Adrenal gland (tissue), 12 donors: ENCODE measurements around the gene NNMT. TPM values are rescaled to one million over a fixed set of nuclear protein-coding genes. Genes with fewer than 3 reads are reported as not detected.
A peak's percentile ranks its signal among the peaks of the same experiment; 100 is the strongest.

Experiments
- DNase-seq, 7 donors: peaks; one replicate each; pipeline ENCODE4 v3.0.0-alpha.2; 2019 to 2020
- H3K27ac ChIP-seq, 5 donors: fragments of 200-600 bp; sonication (generic) in 4 of 5; 1 replicate in 3 of 5; 2 replicates in 2 of 5; pipeline versions ENCODE4 v1.5.1 to v1.8.0; 2016 to 2020; ENCODE audit warnings: mild to moderate bottlenecking in 1 of 5
- H3K27me3 ChIP-seq: fragments of 200-600 bp; 2 replicates; pipeline ENCODE4 v1.8.0; 2021
- H3K36me3 ChIP-seq, 2 donors: fragments of 200-600 bp; replicated peaks in 1 of 2; 1 replicate in 1 of 2; 2 replicates in 1 of 2; pipeline versions ENCODE4 v1.5.1 to v1.8.0; 2018 to 2022
- H3K4me1 ChIP-seq, 2 donors: fragments of 200-600 bp; replicated peaks in 1 of 2; 1 replicate in 1 of 2; 2 replicates in 1 of 2; pipeline versions ENCODE4 v1.5.1 to v1.8.0; 2018 to 2021
- H3K4me3 ChIP-seq, 4 donors: fragments of 200-600 bp; sonication (generic) in 3 of 4; one replicate each; pipeline ENCODE4 v1.5.1; 2016 to 2018
- H3K9me3 ChIP-seq, 3 donors: fragments of 200-600 bp; sonication (generic) in 1 of 3; replicated peaks in 1 of 3; 1 replicate in 2 of 3; 2 replicates in 1 of 3; pipeline versions ENCODE4 v1.5.1 to v1.8.0; 2016 to 2021
- POLR2A ChIP-seq, 2 donors: fragments of 450-650 bp; IDR thresholded peaks; one replicate each; pipeline ENCODE4 v1.6.1; 2017; ENCODE audit warnings: antibody characterized with exemption in 2 of 2, mild to moderate bottlenecking in 2 of 2, moderate library complexity in 1 of 2
- WGBS, 4 donors: extraction: QIAGEN DNeasy Blood & Tissue Kit in 2 of 4; methylation state at CpG; one replicate each; pipeline versions ENCODE4 v1.1.5 to v1.1.7; 2013 to 2017; 5-methylcytosine and 5-hydroxymethylcytosine counted together
- intact Hi-C, 2 donors: fragments of 100-400 bp; cut with DNase I; formaldehyde crosslinking; loops; one replicate each; pipeline versions ENCODE4 v1.14.1 to v1.15.0; 2022 to 2023
- polyA plus RNA-seq, 3 donors: library from polyadenylated mRNA; stranded (reverse); fragments of 200-250 nt in 2 of 3; fragments of 350-450 nt in 1 of 3; fragmentation: Illumina TruSeq in 1 of 3; extraction: RNeasy Lipid Tissue Mini Kit (QIAGEN cat#74804) in 1 of 3; gene quantifications; one replicate each; pipeline ENCODE4 v1.2.3, GENCODE V29; 2013 to 2014
- total RNA-seq, 9 donors: library from RNA; depleted of rRNA in 4 of 9; stranded (reverse); fragments of >200 nt in 4 of 9; fragments of 120-200 nt in 1 of 9; fragmentation: NEBNext Ultra II Directional in 1 of 9; extraction: Animal tissue kit (Norgen Biotek cat#: 25700) in 1 of 9; gene quantifications; one replicate each; pipeline versions ENCODE4 v1.1.0 to v1.2.4, GENCODE V29; 2013 to 2023
- TF ChIP-seq, protein P1 (sequence below), 6 experiments: fragments of 450-650 bp in 4 of 6; fragments of 200-600 bp in 2 of 6; sonication (generic) in 1 of 6; IDR thresholded peaks; 1 replicate in 5 of 6; 2 replicates in 1 of 6; pipeline versions ENCODE4 v1.5.1 to v1.8.0; 2016 to 2021; ENCODE audit warnings: antibody characterized with exemption in 6 of 6, mild to moderate bottlenecking in 2 of 6, moderate library complexity in 1 of 6
- donor health status: healthy with polysubstance abuse.
- donor health status: Bipolar disorder and iron deficiency.
- donor health status: DM: yes; HTN: yes; CAD: no.
- donor health status: DM: no; HTN: no; CAD: no.
- donor health status: DM: no; HTN: no; CAD: no.
- donor health status: DM: yes; HTN: yes; CAD: no.

NNMT gene
- total and polyA plus RNA-seq, 12 donors: 0.94 to 354 (median 77.4) TPM

DNA sequence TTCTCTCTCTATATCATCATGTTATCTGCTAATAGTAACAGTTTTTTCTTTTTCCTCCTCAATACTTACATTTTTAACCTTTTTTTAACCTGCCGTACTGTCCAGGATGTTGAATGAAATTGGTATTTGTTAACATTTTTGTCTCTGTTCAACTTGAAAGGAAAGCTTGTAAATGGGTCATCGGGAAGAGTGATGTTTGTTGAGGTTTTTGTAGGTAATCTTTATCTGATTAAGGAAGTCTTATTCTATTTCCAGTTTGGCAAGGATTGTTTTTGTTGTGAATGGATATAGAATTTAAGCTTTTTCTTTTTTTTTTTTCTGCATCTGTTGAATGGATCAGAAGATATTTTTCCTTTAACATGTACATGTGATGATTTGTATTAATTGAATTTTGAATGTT, 8.1 kb upstream of the NNMT start:
- no peaks in the 10 kb centered on the region for H3K9me3 ChIP-seq
- no peak overlapping the region for H3K27ac ChIP-seq
- intact Hi-C loops: no loop called here
- no peak overlapping the region for H3K4me3 ChIP-seq
- no peaks in the 10 kb centered on the region for H3K36me3 ChIP-seq
- peaks cover 0 to 6% of the 10 kb centered on the region in 2 donors for H3K4me1 ChIP-seq
- H3K27me3 ChIP-seq: no peaks in the 10 kb centered on the region
- TF ChIP-seq POLR2A (IDR thresholded peaks at IDR 0.05): no peak
- TF ChIP-seq, protein P1, sequence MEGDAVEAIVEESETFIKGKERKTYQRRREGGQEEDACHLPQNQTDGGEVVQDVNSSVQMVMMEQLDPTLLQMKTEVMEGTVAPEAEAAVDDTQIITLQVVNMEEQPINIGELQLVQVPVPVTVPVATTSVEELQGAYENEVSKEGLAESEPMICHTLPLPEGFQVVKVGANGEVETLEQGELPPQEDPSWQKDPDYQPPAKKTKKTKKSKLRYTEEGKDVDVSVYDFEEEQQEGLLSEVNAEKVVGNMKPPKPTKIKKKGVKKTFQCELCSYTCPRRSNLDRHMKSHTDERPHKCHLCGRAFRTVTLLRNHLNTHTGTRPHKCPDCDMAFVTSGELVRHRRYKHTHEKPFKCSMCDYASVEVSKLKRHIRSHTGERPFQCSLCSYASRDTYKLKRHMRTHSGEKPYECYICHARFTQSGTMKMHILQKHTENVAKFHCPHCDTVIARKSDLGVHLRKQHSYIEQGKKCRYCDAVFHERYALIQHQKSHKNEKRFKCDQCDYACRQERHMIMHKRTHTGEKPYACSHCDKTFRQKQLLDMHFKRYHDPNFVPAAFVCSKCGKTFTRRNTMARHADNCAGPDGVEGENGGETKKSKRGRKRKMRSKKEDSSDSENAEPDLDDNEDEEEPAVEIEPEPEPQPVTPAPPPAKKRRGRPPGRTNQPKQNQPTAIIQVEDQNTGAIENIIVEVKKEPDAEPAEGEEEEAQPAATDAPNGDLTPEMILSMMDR (IDR thresholded peaks at IDR 0.05): no peak
- DNase-seq: no peak
- 77 to 79% (median 78%) methylated on average over 2 of the region's 2 CpGs for WGBS, 4 donors

DNA sequence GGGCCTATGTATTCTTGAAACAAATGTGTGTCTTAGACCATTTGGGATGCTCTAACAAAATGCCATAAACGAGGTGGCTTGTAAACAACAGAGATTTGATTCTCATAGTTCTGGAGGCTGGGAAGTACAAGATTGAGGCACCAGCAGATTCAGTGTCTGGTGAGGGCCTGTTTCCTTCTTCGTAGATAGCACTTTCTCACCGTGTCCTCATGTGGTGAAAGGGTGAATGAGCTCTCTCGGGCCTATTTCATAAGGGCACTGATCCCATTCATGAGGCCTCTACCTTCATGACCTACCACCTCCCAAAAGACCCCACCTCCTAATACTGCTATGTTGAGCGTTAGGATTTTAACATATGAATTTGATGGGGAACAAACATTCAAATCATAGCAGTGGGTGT, 6.4 kb upstream of the NNMT start:
- H3K4me1 ChIP-seq: peaks cover 0 to 11% of the 10 kb centered on the region in 2 donors
- TF ChIP-seq, protein P1 (IDR thresholded peaks at IDR 0.05): no peak
- no peak for TF ChIP-seq POLR2A (IDR thresholded peaks at IDR 0.05)
- no peak for DNase-seq
- 83 to 87% (median 85%) methylated on average over 5 of the region's 5 CpGs for WGBS, 4 donors
- H3K9me3 ChIP-seq: no peaks in the 10 kb centered on the region
- H3K36me3 ChIP-seq: no peaks in the 10 kb centered on the region
- no peak overlapping the region for H3K27ac ChIP-seq
- intact Hi-C loops: no loop called here
- H3K4me3 ChIP-seq: no peak overlapping the region
- H3K27me3 ChIP-seq: no peaks in the 10 kb centered on the region

DNA sequence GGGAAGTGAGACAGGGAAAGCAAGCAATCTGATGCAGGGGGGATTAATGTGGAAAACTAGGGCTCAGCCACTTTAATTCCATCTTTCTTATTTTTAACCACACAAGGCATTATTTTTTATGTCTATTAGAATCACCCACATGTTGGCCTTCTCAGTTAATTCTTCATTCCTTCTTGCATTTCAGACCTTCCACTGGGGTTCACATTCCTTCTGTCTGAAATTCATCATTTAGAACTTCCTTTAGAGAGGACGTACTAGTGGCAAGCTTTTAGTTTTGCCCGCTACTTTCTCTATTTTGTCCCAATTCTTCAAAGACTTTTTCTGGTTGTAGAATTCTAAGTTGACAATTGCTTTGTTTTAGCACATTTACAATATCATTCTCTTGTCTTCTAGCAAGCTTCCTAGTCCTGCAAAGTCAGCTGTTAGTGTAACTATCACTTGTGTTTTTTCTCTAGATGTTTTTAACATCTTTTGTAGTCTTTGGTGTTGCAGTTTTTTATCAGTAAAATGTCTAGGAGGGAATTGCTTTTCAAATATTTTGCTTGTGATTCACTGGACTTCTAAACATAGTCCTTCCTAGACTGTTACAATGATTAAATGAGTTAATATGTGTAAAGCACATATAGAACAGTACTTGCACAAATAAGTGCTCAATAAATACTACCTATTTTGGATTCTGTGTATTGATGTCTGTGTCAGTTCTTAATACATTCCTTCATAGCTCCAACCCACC, 5.5 kb upstream of the NNMT start:
- no peak for DNase-seq
- Histone ChIP-seq H3K36me3 (no peaks in the 10 kb centered on the region), H3K27ac (peak overlapping the region in 2 of 5 donors; percentile 1 to 14), H3K9me3 (no peaks in the 10 kb centered on the region), H3K4me3 (no peak overlapping the region), H3K27me3 (no peaks in the 10 kb centered on the region), H3K4me1 (peaks cover 0 to 12% of the 10 kb centered on the region in 2 donors)
- WGBS, 4 donors: 63 to 84% (median 77%) methylated on average over 2 of the region's 2 CpGs
- TF ChIP-seq, protein P1 (IDR thresholded peaks at IDR 0.05): no peak
- no peak for TF ChIP-seq POLR2A (IDR thresholded peaks at IDR 0.05)
- intact Hi-C loops: no loop called here

DNA sequence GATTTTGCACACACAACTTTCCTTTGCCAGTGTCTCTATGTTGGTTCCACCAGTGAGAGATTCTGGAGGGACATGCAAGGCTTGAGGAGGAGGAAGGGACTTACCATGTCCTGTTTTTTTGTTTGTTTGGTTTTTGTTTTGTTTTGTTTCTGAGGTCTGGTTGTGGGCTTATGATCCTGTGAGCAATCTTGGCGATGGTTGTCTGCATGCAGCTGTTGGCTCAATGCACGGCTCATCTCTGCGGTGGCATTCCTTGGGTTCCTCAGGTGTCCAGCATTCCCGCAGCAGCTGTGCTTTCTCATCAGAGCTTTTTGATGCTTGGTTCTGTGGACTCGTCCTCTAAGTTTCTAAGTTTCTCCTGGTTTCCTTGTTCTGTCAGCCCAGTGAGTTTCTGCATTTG, 4.8 kb upstream of the NNMT start:
- Histone ChIP-seq H3K9me3 (no peaks in the 10 kb centered on the region), H3K27ac (peak overlapping the region in 2 of 5 donors; percentile 1 to 3), H3K4me3 (peak overlapping the region in 1 of 4 donors; percentile 11), H3K27me3 (no peaks in the 10 kb centered on the region), H3K36me3 (no peaks in the 10 kb centered on the region), H3K4me1 (peaks cover 0 to 12% of the 10 kb centered on the region in 2 donors)
- no peak for DNase-seq
- TF ChIP-seq POLR2A (IDR thresholded peaks at IDR 0.05): no peak
- TF ChIP-seq, protein P1 (IDR thresholded peaks at IDR 0.05): no peak
- 49 to 74% (median 63%) methylated on average over 5 of the region's 5 CpGs for WGBS, 4 donors
- intact Hi-C loops: no loop called here
